ENCODE results near the gene GRM3.

Gene GRM3

GRCh38 chr7:86876146-86876545 lies 232.4 kb downstream of the GRM3 start:
- Histone ChIP-seq H3K4me1 (ENCODE audit: control insufficient read depth, insufficient read depth, low read depth, low read length) (no peaks in the 10 kb centered on the region), H3K4ac (ENCODE audit: low read depth in 1 of 2, low read length in 2 of 2) (no peak overlapping the region), H2BK120ac (ENCODE audit: low read depth, low read length) (no peak overlapping the region), H2BK12ac (ENCODE audit: low read length in 2 of 2) (no peak overlapping the region), H3K23ac (ENCODE audit: low read length in 2 of 2) (no peak overlapping the region), H2BK15ac (ENCODE audit: low read depth, poor library complexity, severe bottlenecking) (no peak overlapping the region), H4K8ac (ENCODE audit: low read length) (no peak overlapping the region), H3K79me1 (replicated peaks; ENCODE audit: low read length, poor library complexity, severe bottlenecking) (no peaks in the 10 kb centered on the region), H3K9ac (ENCODE audit: low read length) (no peak overlapping the region), H2AK5ac (ENCODE audit: low read length, severe bottlenecking) (no peak overlapping the region), H3K4me3 (ENCODE audit: insufficient read depth in 1 of 2, low read depth in 1 of 2, low read length in 2 of 2) (no peak overlapping the region), H3K27ac (ENCODE audit: low read length, poor library complexity, severe bottlenecking) (no peak overlapping the region), H3K18ac (ENCODE audit: low read depth in 1 of 2, low read length in 2 of 2) (no peak overlapping the region), H3K4me2 (ENCODE audit: low read length, poor library complexity, severe bottlenecking) (no peak overlapping the region), H3K14ac (ENCODE audit: low read length in 2 of 2) (no peak overlapping the region), H3K27me3 (ENCODE audit: control insufficient read depth in 1 of 2, insufficient read depth in 1 of 2, low read length in 2 of 2) (no peaks in the 10 kb centered on the region), H4K91ac (ENCODE audit: low read length) (no peak overlapping the region), H2AFZ (ENCODE audit: low read depth, low read length) (no peak overlapping the region), H3K9me3 (ENCODE audit: control insufficient read depth, low read length) (peaks cover 9% of the 10 kb centered on the region), H3K36me3 (ENCODE audit: control insufficient read depth in 1 of 2, insufficient read depth in 2 of 2, low read depth in 1 of 2, low read length in 2 of 2) (peaks cover 0 to 8% of the 10 kb centered on the region in 2 experiments), H2BK5ac (ENCODE audit: low read depth, low read length, poor library complexity, severe bottlenecking) (no peak overlapping the region)
- no peak for DNase-seq

- no peak overlapping the region for H2BK15ac ChIP-seq (ENCODE audit: low read depth, poor library complexity, severe bottlenecking)
- 84% methylated on average over 2 of the region's 2 CpGs for WGBS
- H4K8ac ChIP-seq (ENCODE audit: low read length): no peak overlapping the region
- peaks cover 0 to 28% of the 10 kb centered on the region in 2 experiments for H3K36me3 ChIP-seq (ENCODE audit: control insufficient read depth in 1 of 2, insufficient read depth in 2 of 2, low read depth in 1 of 2, low read length in 2 of 2)
- no peak overlapping the region for H3K18ac ChIP-seq (ENCODE audit: low read depth in 1 of 2, low read length in 2 of 2)
- no peak overlapping the region for H2AFZ ChIP-seq (ENCODE audit: low read depth, low read length)
- no peak overlapping the region for H3K4me3 ChIP-seq (ENCODE audit: insufficient read depth in 1 of 2, low read depth in 1 of 2, low read length in 2 of 2)
- no peak overlapping the region for H4K91ac ChIP-seq (ENCODE audit: low read length)
- no peak overlapping the region for H3K4ac ChIP-seq (ENCODE audit: low read depth in 1 of 2, low read length in 2 of 2)
- no peak overlapping the region for H3K4me2 ChIP-seq (ENCODE audit: low read length, poor library complexity, severe bottlenecking)
- H3K14ac ChIP-seq (ENCODE audit: low read length in 2 of 2): no peak overlapping the region
- no peak overlapping the region for H2BK120ac ChIP-seq (ENCODE audit: low read depth, low read length)
- H2BK5ac ChIP-seq (ENCODE audit: low read depth, low read length, poor library complexity, severe bottlenecking): no peak overlapping the region
- no peak overlapping the region for H2AK5ac ChIP-seq (ENCODE audit: low read length, severe bottlenecking)
- no peak overlapping the region for H3K27ac ChIP-seq (ENCODE audit: low read length, poor library complexity, severe bottlenecking)
- no peaks in the 10 kb centered on the region for H3K9me3 ChIP-seq (ENCODE audit: control insufficient read depth, low read length)
- no peaks in the 10 kb centered on the region for H3K4me1 ChIP-seq (ENCODE audit: control insufficient read depth, insufficient read depth, low read depth, low read length)
- H2BK12ac ChIP-seq (ENCODE audit: low read length in 2 of 2): no peak overlapping the region
- no peaks in the 10 kb centered on the region for H3K79me1 ChIP-seq (replicated peaks; ENCODE audit: low read length, poor library complexity, severe bottlenecking)
- no peak overlapping the region for H3K23ac ChIP-seq (ENCODE audit: low read length in 2 of 2)
- no peak overlapping the region for H3K9ac ChIP-seq (ENCODE audit: low read length)
- no peak for DNase-seq
- no peaks in the 10 kb centered on the region for H3K27me3 ChIP-seq (ENCODE audit: control insufficient read depth in 1 of 2, insufficient read depth in 1 of 2, low read length in 2 of 2)
These were observed 240.4 kb downstream of the GRM3 start for GRCh38 chr7:86884152-86884551.

- no peak overlapping the region for H2BK5ac ChIP-seq (ENCODE audit: low read depth, low read length, poor library complexity, severe bottlenecking)
These were observed 245.8 kb downstream of the GRM3 start for GRCh38 chr7:86889501-86889900.

GRCh38 chr7:86898171-86898570 lies 254.5 kb downstream of the GRM3 start:
- peaks cover 0 to 28% of the 10 kb centered on the region in 2 experiments for H3K36me3 ChIP-seq (ENCODE audit: control insufficient read depth in 1 of 2, insufficient read depth in 2 of 2, low read depth in 1 of 2, low read length in 2 of 2)
- H3K27ac ChIP-seq (ENCODE audit: low read length, poor library complexity, severe bottlenecking): no peak overlapping the region
- no peak overlapping the region for H2BK15ac ChIP-seq (ENCODE audit: low read depth, poor library complexity, severe bottlenecking)
- no CpG with 5 or more reads among the region's 2 CpGs for WGBS
- H4K8ac ChIP-seq (ENCODE audit: low read length): no peak overlapping the region
- no peak overlapping the region for H3K9ac ChIP-seq (ENCODE audit: low read length)
- no peak overlapping the region for H2BK12ac ChIP-seq (ENCODE audit: low read length in 2 of 2)
- H3K27me3 ChIP-seq (ENCODE audit: control insufficient read depth in 1 of 2, insufficient read depth in 1 of 2, low read length in 2 of 2): no peaks in the 10 kb centered on the region
- no peak overlapping the region for H3K14ac ChIP-seq (ENCODE audit: low read length in 2 of 2)
- no peak overlapping the region for H3K4ac ChIP-seq (ENCODE audit: low read depth in 1 of 2, low read length in 2 of 2)
- no peaks in the 10 kb centered on the region for H3K9me3 ChIP-seq (ENCODE audit: control insufficient read depth, low read length)
- no peak overlapping the region for H3K4me3 ChIP-seq (ENCODE audit: insufficient read depth in 1 of 2, low read depth in 1 of 2, low read length in 2 of 2)
- no peak overlapping the region for H2BK5ac ChIP-seq (ENCODE audit: low read depth, low read length, poor library complexity, severe bottlenecking)
- no peaks in the 10 kb centered on the region for H3K79me1 ChIP-seq (replicated peaks; ENCODE audit: low read length, poor library complexity, severe bottlenecking)
- no peak overlapping the region for H3K23ac ChIP-seq (ENCODE audit: low read length in 2 of 2)
- no peak overlapping the region for H3K4me2 ChIP-seq (ENCODE audit: low read length, poor library complexity, severe bottlenecking)
- H3K4me1 ChIP-seq (ENCODE audit: control insufficient read depth, insufficient read depth, low read depth, low read length): no peaks in the 10 kb centered on the region
- H4K91ac ChIP-seq (ENCODE audit: low read length): no peak overlapping the region
- H3K18ac ChIP-seq (ENCODE audit: low read depth in 1 of 2, low read length in 2 of 2): no peak overlapping the region
- no peak overlapping the region for H2BK120ac ChIP-seq (ENCODE audit: low read depth, low read length)
- no peak for DNase-seq
- no peak overlapping the region for H2AFZ ChIP-seq (ENCODE audit: low read depth, low read length)
- H2AK5ac ChIP-seq (ENCODE audit: low read length, severe bottlenecking): no peak overlapping the region

More at GRCh38 chr7:86889501-86889900, 245.8 kb downstream of the GRM3 start:
- H2AK5ac ChIP-seq (ENCODE audit: low read length, severe bottlenecking): no peak overlapping the region
- no peak overlapping the region for H3K4me3 ChIP-seq (ENCODE audit: insufficient read depth in 1 of 2, low read depth in 1 of 2, low read length in 2 of 2)
- H3K4me1 ChIP-seq (ENCODE audit: control insufficient read depth, insufficient read depth, low read depth, low read length): no peaks in the 10 kb centered on the region
- no peak overlapping the region for H3K23ac ChIP-seq (ENCODE audit: low read length in 2 of 2)
- H3K9ac ChIP-seq (ENCODE audit: low read length): no peak overlapping the region
- H3K9me3 ChIP-seq (ENCODE audit: control insufficient read depth, low read length): no peaks in the 10 kb centered on the region
- no peak overlapping the region for H3K14ac ChIP-seq (ENCODE audit: low read length in 2 of 2)
- H3K36me3 ChIP-seq (ENCODE audit: control insufficient read depth in 1 of 2, insufficient read depth in 2 of 2, low read depth in 1 of 2, low read length in 2 of 2): peaks cover 0 to 54% of the 10 kb centered on the region in 2 experiments
- no peak overlapping the region for H3K27ac ChIP-seq (ENCODE audit: low read length, poor library complexity, severe bottlenecking)
- H3K18ac ChIP-seq (ENCODE audit: low read depth in 1 of 2, low read length in 2 of 2): no peak overlapping the region
- no peak overlapping the region for H3K4me2 ChIP-seq (ENCODE audit: low read length, poor library complexity, severe bottlenecking)
- no peak overlapping the region for H3K4ac ChIP-seq (ENCODE audit: low read depth in 1 of 2, low read length in 2 of 2)
- H4K91ac ChIP-seq (ENCODE audit: low read length): no peak overlapping the region
- 84% methylated on average over 3 of the region's 3 CpGs for whole genome bisulfite sequencing
- H3K79me1 ChIP-seq (replicated peaks; ENCODE audit: low read length, poor library complexity, severe bottlenecking): no peaks in the 10 kb centered on the region
- no peak overlapping the region for H4K8ac ChIP-seq (ENCODE audit: low read length)
- DNase-seq: no peak
- H2BK120ac ChIP-seq (ENCODE audit: low read depth, low read length): no peak overlapping the region
- H3K27me3 ChIP-seq (ENCODE audit: control insufficient read depth in 1 of 2, insufficient read depth in 1 of 2, low read length in 2 of 2): no peaks in the 10 kb centered on the region
- no peak overlapping the region for H2BK12ac ChIP-seq (ENCODE audit: low read length in 2 of 2)
- H2BK15ac ChIP-seq (ENCODE audit: low read depth, poor library complexity, severe bottlenecking): no peak overlapping the region
- H2AFZ ChIP-seq (ENCODE audit: low read depth, low read length): no peak overlapping the region

Measured in mesenchymal stem cell (in vitro differentiated cells and primary cell).